Measurements from ENCODE around the gene CRYGC. TPM values are rescaled to one million over a fixed set of nuclear protein-coding genes. Genes with fewer than 3 reads are reported as not detected.

CRYGC gene
- total RNA-seq, 1 donor from 2014 or later: not detected

- Histone ChIP-seq H3K9me3 (no peaks in the 10 kb centered on the region), H3K4me1 (peaks cover 3% of the 10 kb centered on the region), H3K4me3 (no peak overlapping the region), H3K27ac (no peak overlapping the region), H3K36me3 (no peaks in the 10 kb centered on the region), H3K27me3 (no peaks in the 10 kb centered on the region)
- TF ChIP-seq CTCF (IDR thresholded peaks at IDR 0.05): no peak
- ATAC-seq (peak; percentile 86), DNase-seq (no peak)
- intact Hi-C loops (cut with DNase I): no loop called here
These were observed 42.5 kb upstream of the CRYGC start for GRCh38 chr2:208172125-208172524.

GRCh38 chr2:208164951-208165755 is 35.5 kb upstream of the CRYGC start:
- Histone ChIP-seq H3K4me3 (no peak overlapping the region), H3K4me1 (no peaks in the 10 kb centered on the region), H3K27me3 (no peaks in the 10 kb centered on the region), H3K36me3 (no peaks in the 10 kb centered on the region), H3K27ac (no peak overlapping the region), H3K9me3 (no peaks in the 10 kb centered on the region)
- no peak for TF ChIP-seq CTCF (IDR thresholded peaks at IDR 0.05)
- no peak for DNase-seq
- intact Hi-C loops (cut with DNase I): no loop called here
- ATAC-seq: no peak

- ATAC-seq: no peak
These were observed 33.9 kb upstream of the CRYGC start, which contains the start of gene CRYGA for GRCh38 chr2:208163489-208163888. TSS of gene CRYGA (minus strand) at chr2:208163589. CDS start at chr2:208163556, 33 bp downstream.

GRCh38 chr2:208156439-208156838 is 26.8 kb upstream of the CRYGC start:
- intact Hi-C loops (cut with DNase I): no loop called here
- H3K4me1 ChIP-seq: no peaks in the 10 kb centered on the region
- DNase-seq: no peak
- H3K36me3 ChIP-seq: no peaks in the 10 kb centered on the region
- TF ChIP-seq CTCF (IDR thresholded peaks at IDR 0.05): no peak
- no peak for ATAC-seq
- H3K4me3 ChIP-seq: no peak overlapping the region
- no peaks in the 10 kb centered on the region for H3K9me3 ChIP-seq
- H3K27ac ChIP-seq: no peak overlapping the region
- H3K27me3 ChIP-seq: no peaks in the 10 kb centered on the region

More at GRCh38 chr2:208163489-208163888, 33.9 kb upstream of the CRYGC start, which contains the start of gene CRYGA:
- Histone ChIP-seq H3K4me1 (no peaks in the 10 kb centered on the region), H3K27me3 (no peaks in the 10 kb centered on the region), H3K36me3 (no peaks in the 10 kb centered on the region), H3K9me3 (no peaks in the 10 kb centered on the region), H3K4me3 (no peak within 1 kb of the TSS), H3K27ac (no peak within 1 kb of the TSS)
- intact Hi-C loops (cut with DNase I): no loop called here
- no peak for TF ChIP-seq CTCF (IDR thresholded peaks at IDR 0.05)
- DNase-seq: no peak

GRCh38 chr2:208153156-208153555 is 23.5 kb upstream of the CRYGC start:
- intact Hi-C loops (cut with DNase I): no loop called here
- Histone ChIP-seq H3K4me3 (no peak overlapping the region), H3K27ac (no peak overlapping the region), H3K4me1 (no peaks in the 10 kb centered on the region), H3K36me3 (no peaks in the 10 kb centered on the region), H3K27me3 (no peaks in the 10 kb centered on the region), H3K9me3 (no peaks in the 10 kb centered on the region)
- no peak for DNase-seq
- no peak for TF ChIP-seq CTCF (IDR thresholded peaks at IDR 0.05)
- ATAC-seq: no peak
